Middle frontal gyrus (tissue), 1 donor: ENCODE results near the gene VTI1A.
"Not testable (repeated sequence)": the region's sequence is repeated elsewhere in the genome, so short reads cannot be mapped to it uniquely, and the experiment has no call there.

Experiments
- DNase-seq: peaks from one replicate; pipeline ENCODE4 v3.0.0-alpha.2; 2015; ENCODE audit warnings: low spot score; ENCODE audit errors: extremely low spot score

Gene VTI1A

GRCh38 chr10:112851181-112851580 is 404.2 kb downstream of the VTI1A start:
- no peak for DNase-seq

GRCh38 chr10:112851588-112852211 is 404.7 kb downstream of the VTI1A start:
- DNase-seq = no peak

DNA sequence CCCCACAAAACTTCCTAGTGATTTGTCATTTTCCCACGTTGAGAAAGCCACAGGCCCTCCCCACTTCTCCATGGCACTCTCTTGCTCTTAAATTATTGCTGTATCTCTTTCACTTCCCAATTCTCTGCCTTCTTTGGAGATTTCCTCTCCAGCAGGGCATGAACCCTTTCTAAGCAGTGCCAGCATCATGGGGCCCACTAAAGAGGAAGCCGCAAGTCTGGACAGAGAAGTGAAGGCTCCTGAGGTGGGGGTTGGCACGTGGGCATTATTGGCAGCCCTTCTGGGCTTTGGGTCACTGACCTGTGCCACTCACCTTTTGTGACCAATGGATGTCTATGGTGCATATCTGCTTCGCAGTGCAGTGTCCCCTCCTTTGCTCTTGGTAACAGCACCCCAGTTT is 405.3 kb downstream of the VTI1A start:
- DNase-seq = no peak

DNA sequence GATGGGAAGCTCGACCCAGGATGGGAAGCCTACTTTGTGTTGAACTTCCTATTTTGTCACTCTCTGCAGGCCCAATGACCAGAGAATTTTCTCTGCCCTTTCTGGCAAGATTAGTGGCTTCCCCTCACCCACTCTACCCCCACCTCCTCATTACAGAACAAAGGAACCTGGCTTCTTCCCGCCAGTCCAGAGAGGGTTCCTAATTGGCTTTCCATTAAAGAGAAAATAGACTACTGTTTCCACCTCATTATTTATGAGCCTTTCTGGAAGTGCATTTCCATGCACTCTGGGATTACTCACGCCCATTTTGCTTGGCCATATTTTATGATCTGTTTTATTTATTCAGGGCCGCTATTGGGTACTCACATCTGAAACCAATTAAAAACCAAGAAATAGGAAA is 408.1 kb downstream of the VTI1A start:
- no peak for DNase-seq

DNA sequence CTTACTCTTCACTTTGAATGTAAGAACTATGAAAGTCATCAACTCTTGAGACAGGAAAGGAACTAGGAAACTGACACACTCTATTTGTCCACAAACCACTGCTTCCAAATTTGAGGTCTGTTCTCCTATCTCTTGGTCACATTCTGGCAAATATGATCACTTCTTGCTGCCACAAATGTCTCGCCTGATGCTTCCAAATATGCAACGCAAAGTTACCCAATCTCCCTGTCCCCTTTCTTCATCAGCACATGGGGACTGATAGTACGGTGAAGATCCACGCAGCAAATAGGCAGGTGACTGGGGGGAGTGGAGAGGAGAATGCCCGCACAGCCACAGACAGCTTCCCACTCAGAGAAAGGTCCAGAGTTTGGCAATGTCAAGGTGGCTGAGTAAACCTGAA is 410.5 kb downstream of the VTI1A start:
- no peak for DNase-seq

- DNase-seq = no peak
Observed at GRCh38 chr10:112858986-112859651, 412.1 kb downstream of the VTI1A start.

DNA sequence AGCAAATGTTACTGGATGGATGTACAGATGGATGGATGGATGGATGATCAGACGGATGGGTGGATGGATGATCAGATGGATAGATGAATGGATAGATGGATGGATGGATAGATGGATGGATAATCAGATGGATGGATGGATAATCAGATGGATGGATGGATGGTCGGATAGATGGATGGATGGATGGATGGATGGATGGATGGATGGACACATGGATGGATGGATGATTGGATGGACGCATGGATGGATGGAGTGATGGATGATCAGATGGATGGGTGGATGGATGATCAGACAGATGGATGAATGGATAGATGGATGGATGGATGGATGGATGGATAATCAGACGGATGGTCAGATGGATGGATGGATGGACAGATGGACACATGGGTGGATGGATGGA is 412.8 kb downstream of the VTI1A start:
- no peak for DNase-seq

DNA sequence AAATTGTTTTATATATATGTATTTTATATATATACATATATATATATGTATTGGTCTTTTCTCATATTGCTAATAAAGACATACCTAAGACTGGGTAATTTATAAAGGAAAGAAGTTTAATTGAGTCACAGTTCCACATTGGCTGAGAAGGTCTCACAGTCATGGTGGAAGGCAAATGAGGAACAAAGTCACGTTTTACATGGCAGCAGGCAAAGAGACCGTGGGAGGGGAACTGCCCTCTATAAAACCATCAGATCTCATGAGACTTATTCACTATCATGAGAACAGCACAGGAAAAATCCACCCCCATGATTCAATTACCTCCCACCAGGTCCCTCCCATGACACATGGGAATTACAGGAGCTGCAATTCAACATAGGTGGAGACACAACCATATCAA is 416.4 kb downstream of the VTI1A start:
- DNase-seq = not testable (repeated sequence)
